ENCODE data around the gene AATF. TPM values are rescaled to one million over a fixed set of nuclear protein-coding genes. Genes with fewer than 3 reads are reported as not detected.

AATF gene
- total and polyA plus RNA-seq, 4 donors, result 28.2 to 41.4 (median 38.7) TPM

GRCh38 chr17:36931096-36931696 lies 17.6 kb upstream of the AATF start:
- no peaks in the 10 kb centered on the region for H3K36me3 ChIP-seq (ENCODE audit: control insufficient read depth in 4 of 4, insufficient read depth in 4 of 4, low read length in 4 of 4)
- peaks cover under 1 to 95% (median 91%) of the 10 kb centered on the region in 3 donors for H3K27me3 ChIP-seq (ENCODE audit: control insufficient read depth in 3 of 3, insufficient read depth in 3 of 3, low read length in 2 of 3)
- H3K4me1 ChIP-seq (ENCODE audit: control insufficient read depth in 5 of 5, insufficient read depth in 5 of 5, low read length in 5 of 5), result peaks cover 0 to 55% (median 17%) of the 10 kb centered on the region in 5 donors
- H3K27ac ChIP-seq (ENCODE audit: low read depth in 1 of 2, low read length in 1 of 2), result no peak overlapping the region
- no peak for DNase-seq
- no peak overlapping the region for H3K9ac ChIP-seq (ENCODE audit: insufficient read depth in 1 of 2, low read length in 2 of 2)
- no peak for TF ChIP-seq CTCF (IDR thresholded peaks at IDR 0.05; ENCODE audit: control extremely low read depth, extremely low read depth)
- H3K4me3 ChIP-seq, result no peak overlapping the region
- WGBS, 2 donors, result 41 to 42% methylated on average over 7 of the region's 7 CpGs
- H3K9me3 ChIP-seq (ENCODE audit: control insufficient read depth in 4 of 4, insufficient read depth in 3 of 4, low read length in 3 of 4), result peaks cover 0 to 8% (median 0%) of the 10 kb centered on the region in 4 donors
- ATAC-seq (ENCODE audit: insufficient read depth, low FRiP score), result no peak

DNA sequence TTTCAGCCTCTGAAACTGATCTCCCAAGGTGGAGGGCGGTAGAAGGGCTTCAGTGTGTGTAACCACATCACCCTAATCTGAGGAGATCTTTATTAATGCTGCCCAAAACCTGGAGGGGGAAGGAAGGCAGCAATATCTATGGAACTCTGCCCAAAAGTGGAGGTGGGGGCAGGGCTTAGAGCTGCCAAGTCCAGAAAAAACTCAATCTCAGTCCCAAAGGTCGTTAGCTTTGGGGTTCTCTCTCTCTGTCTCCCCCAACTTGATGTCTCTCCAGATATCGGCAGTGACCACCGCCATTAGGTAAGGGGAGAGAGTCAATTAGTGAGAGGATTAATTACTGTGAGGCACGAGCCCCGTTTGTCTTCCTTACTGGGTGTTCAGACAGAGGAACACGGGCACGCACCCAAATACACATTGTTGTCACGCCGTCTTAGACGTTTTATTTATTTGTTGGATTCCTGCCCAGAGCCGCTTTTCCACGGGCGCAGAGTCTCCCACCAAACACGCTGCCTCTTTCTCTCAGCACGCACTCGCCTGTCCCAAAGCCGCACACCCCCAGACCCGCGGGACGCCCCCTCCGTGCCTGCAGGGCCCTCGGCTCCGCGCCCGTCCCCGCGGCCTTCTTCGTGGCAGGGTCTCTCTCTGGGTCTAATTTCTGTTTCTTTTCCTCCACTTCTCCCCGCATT lies 16.9 kb upstream of the AATF start:
- no peak overlapping the region for H3K27ac ChIP-seq (ENCODE audit: low read depth in 1 of 2, low read length in 1 of 2)
- no peak overlapping the region for H3K9ac ChIP-seq (ENCODE audit: insufficient read depth in 1 of 2, low read length in 2 of 2)
- 3% methylated on average over 29 to 30 of the region's 30 CpGs for WGBS, 2 donors
- DNase-seq (peak; percentile 65 to 83 (median 76)), ATAC-seq (ENCODE audit: insufficient read depth, low FRiP score) (no peak)
- TF ChIP-seq CTCF (IDR thresholded peaks at IDR 0.05; ENCODE audit: control extremely low read depth, extremely low read depth), result no peak
- H3K36me3 ChIP-seq (ENCODE audit: control insufficient read depth in 4 of 4, insufficient read depth in 4 of 4, low read length in 4 of 4), result no peaks in the 10 kb centered on the region
- H3K9me3 ChIP-seq (ENCODE audit: control insufficient read depth in 4 of 4, insufficient read depth in 3 of 4, low read length in 3 of 4), result peaks cover 0 to 11% (median 0%) of the 10 kb centered on the region in 4 donors
- peaks cover 0 to 59% (median 21%) of the 10 kb centered on the region in 5 donors for H3K4me1 ChIP-seq (ENCODE audit: control insufficient read depth in 5 of 5, insufficient read depth in 5 of 5, low read length in 5 of 5)
- H3K4me3 ChIP-seq, result no peak overlapping the region
- peaks cover 6 to 97% (median 91%) of the 10 kb centered on the region in 3 donors for H3K27me3 ChIP-seq (ENCODE audit: control insufficient read depth in 3 of 3, insufficient read depth in 3 of 3, low read length in 2 of 3)

DNA sequence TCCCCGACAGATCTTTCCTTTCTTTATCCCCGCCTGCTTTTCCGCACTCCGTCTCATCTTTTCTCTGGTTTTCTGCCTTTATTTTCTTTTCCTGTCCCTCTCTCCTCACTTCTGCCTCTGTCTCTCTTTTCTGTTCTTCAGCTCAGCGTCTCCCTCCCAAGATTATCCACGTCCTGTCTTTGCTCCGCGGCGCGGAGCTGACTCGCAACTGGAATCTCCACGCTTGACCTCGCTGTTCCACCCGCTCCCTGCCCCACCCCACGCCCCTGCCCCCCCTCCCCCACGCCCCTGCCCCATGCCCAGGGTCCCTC lies 16.4 kb upstream of the AATF start:
- Histone ChIP-seq H3K9me3 (ENCODE audit: control insufficient read depth in 4 of 4, insufficient read depth in 3 of 4, low read length in 3 of 4) (peaks cover 0 to 11% (median 0%) of the 10 kb centered on the region in 4 donors), H3K36me3 (ENCODE audit: control insufficient read depth in 4 of 4, insufficient read depth in 4 of 4, low read length in 4 of 4) (no peaks in the 10 kb centered on the region), H3K4me3 (no peak overlapping the region), H3K27ac (ENCODE audit: low read depth in 1 of 2, low read length in 1 of 2) (no peak overlapping the region), H3K27me3 (ENCODE audit: control insufficient read depth in 3 of 3, insufficient read depth in 3 of 3, low read length in 2 of 3) (peaks cover 6 to 98% (median 92%) of the 10 kb centered on the region in 3 donors), H3K9ac (ENCODE audit: insufficient read depth in 1 of 2, low read length in 2 of 2) (no peak overlapping the region), H3K4me1 (ENCODE audit: control insufficient read depth in 5 of 5, insufficient read depth in 5 of 5, low read length in 5 of 5) (peaks cover 0 to 63% (median 21%) of the 10 kb centered on the region in 5 donors)
- no peak for ATAC-seq (ENCODE audit: insufficient read depth, low FRiP score)
- DNase-seq, result no peak
- no peak for TF ChIP-seq CTCF (IDR thresholded peaks at IDR 0.05; ENCODE audit: control extremely low read depth, extremely low read depth)
- 1 to 3% methylated on average over 16 of the region's 16 CpGs for WGBS, 2 donors

Measured in lung (tissue), 12 donors.